Upper lobe of left lung (tissue), 6 donors: Measurements from ENCODE around the gene EXOC3L2. TPM values are rescaled to one million over a fixed set of nuclear protein-coding genes. Genes with fewer than 3 reads are reported as not detected.

ENCODE experiments used
- ATAC-seq, 2 donors: fragments of 200-7000 bp; cut with Tn5 transposase; one replicate each; pipeline ENCODE4 v1.9.1; 2022; ENCODE audit warnings: mild to moderate bottlenecking in 2 of 2, moderate library complexity in 2 of 2; ENCODE audit not compliant: low FRiP score in 2 of 2
- DNase-seq, 2 donors: peaks; one replicate each; pipeline ENCODE4 v3.0.0-alpha.2; 2019 to 2020
- H3K27ac ChIP-seq, 4 donors: fragments of 200-600 bp; sonication (generic); one replicate each; pipeline ENCODE4 v1.5.1; 2016 to 2019
- H3K27me3 ChIP-seq, 4 donors: fragments of 200-600 bp; sonication (generic); one replicate each; pipeline ENCODE4 v1.5.1; 2017 to 2019
- H3K36me3 ChIP-seq, 4 donors: fragments of 200-600 bp; sonication (generic); one replicate each; pipeline ENCODE4 v1.5.1; 2016 to 2019
- H3K4me1 ChIP-seq, 4 donors: fragments of 200-600 bp; sonication (generic); one replicate each; pipeline ENCODE4 v1.5.1; 2018 to 2019
- H3K4me3 ChIP-seq, 4 donors: fragments of 200-600 bp; sonication (generic); one replicate each; pipeline ENCODE4 v1.5.1; 2017 to 2019; ENCODE audit warnings: mild to moderate bottlenecking in 2 of 4, moderate library complexity in 1 of 4
- H3K9me3 ChIP-seq, 4 donors: fragments of 200-600 bp; sonication (generic); one replicate each; pipeline ENCODE4 v1.5.1; 2018 to 2019
- EP300 ChIP-seq, 4 donors: sonication (generic); formaldehyde crosslinking; IDR thresholded peaks; one replicate each; pipeline ENCODE4 v1.5.1; 2017; ENCODE audit warnings: antibody characterized with exemption in 4 of 4, control low read depth in 2 of 4
- POLR2A ChIP-seq, 4 donors: fragments of 450-650 bp; IDR thresholded peaks; one replicate each; pipeline ENCODE4 v1.5.1; 2016 to 2017; ENCODE audit warnings: antibody characterized with exemption in 4 of 4, mild to moderate bottlenecking in 2 of 4
- POLR2AphosphoS5 ChIP-seq, 2 donors: sonication (generic); formaldehyde crosslinking; IDR thresholded peaks; one replicate each; pipeline ENCODE4 v1.5.1; 2017; ENCODE audit warnings: antibody characterized with exemption in 2 of 2
- WGBS, 2 donors: methylation state at CpG; one replicate each; pipeline ENCODE4 v1.1.5; 2017 to 2018; 5-methylcytosine and 5-hydroxymethylcytosine counted together
- total RNA-seq, 6 donors: library from RNA; depleted of rRNA in 4 of 6; stranded (reverse); fragments of >200 nt in 4 of 6; gene quantifications; one replicate each; pipeline versions ENCODE4 v1.1.0 to v1.2.1, GENCODE V29; 2016 to 2021
- TF ChIP-seq, protein P1 (sequence below), 6 experiments: fragments of 450-650 bp in 4 of 6; fragments of 200-600 bp in 2 of 6; sonication (generic) in 2 of 6; IDR thresholded peaks; one replicate each; pipeline ENCODE4 v1.5.1; 2016 to 2019; ENCODE audit warnings: antibody characterized with exemption in 6 of 6
- donor health status: DM: no; HTN: no; CAD: no; lungs with moderate emphysema.
- donor health status: DM: no; HTN: yes; CAD: no; lungs with severe emphysema.

Gene EXOC3L2
- total RNA-seq, 6 donors from 2014 or later = 1.1 to 10.0 (median 2.7) TPM

DNA sequence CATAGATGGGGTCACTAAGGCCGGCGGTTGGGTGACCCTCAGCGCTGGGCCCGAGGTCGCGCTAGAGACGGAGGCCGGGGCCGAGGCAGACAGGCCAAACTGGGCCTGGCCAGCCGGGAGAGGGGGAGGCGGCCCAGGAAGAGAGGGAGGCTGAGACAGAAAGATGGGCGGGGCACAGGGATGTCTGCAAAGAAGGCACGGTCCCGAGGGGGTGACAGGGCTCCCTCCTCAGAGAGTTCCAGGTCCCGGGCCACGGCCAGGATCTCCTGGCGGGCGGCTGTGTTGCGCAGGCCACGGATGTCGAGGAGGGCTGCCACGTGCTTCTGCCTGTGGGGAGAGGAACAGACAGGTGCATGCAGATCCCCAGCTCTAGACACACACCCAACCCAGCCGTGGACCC is 32.2 kb downstream of the EXOC3L2 start:
- WGBS, 2 donors = 82 to 83% methylated on average over 13 to 23 of the region's 23 CpGs
- Histone ChIP-seq H3K9me3 (no peaks in the 10 kb centered on the region), H3K4me3 (no peak overlapping the region), H3K27me3 (peaks cover 0 to 22% (median 8%) of the 10 kb centered on the region in 4 donors), H3K36me3 (no peaks in the 10 kb centered on the region), H3K27ac (peak overlapping the region in 3 of 4 donors; percentile 51 to 72 (median 71)), H3K4me1 (peaks cover 11 to 46% (median 20%) of the 10 kb centered on the region in 4 donors)
- TF ChIP-seq POLR2A (IDR thresholded peaks at IDR 0.05) (no peak), EP300 (IDR thresholded peaks at IDR 0.05) (no peak), POLR2AphosphoS5 (IDR thresholded peaks at IDR 0.05) (no peak)
- TF ChIP-seq, protein P1, sequence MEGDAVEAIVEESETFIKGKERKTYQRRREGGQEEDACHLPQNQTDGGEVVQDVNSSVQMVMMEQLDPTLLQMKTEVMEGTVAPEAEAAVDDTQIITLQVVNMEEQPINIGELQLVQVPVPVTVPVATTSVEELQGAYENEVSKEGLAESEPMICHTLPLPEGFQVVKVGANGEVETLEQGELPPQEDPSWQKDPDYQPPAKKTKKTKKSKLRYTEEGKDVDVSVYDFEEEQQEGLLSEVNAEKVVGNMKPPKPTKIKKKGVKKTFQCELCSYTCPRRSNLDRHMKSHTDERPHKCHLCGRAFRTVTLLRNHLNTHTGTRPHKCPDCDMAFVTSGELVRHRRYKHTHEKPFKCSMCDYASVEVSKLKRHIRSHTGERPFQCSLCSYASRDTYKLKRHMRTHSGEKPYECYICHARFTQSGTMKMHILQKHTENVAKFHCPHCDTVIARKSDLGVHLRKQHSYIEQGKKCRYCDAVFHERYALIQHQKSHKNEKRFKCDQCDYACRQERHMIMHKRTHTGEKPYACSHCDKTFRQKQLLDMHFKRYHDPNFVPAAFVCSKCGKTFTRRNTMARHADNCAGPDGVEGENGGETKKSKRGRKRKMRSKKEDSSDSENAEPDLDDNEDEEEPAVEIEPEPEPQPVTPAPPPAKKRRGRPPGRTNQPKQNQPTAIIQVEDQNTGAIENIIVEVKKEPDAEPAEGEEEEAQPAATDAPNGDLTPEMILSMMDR (IDR thresholded peaks at IDR 0.05) = no peak
- ATAC-seq (no peak), DNase-seq (peak in 1 of 2 donors; percentile 62)

GRCh38 chr19:45211751-45212381 is 33.3 kb downstream of the EXOC3L2 start:
- Histone ChIP-seq H3K36me3 (no peaks in the 10 kb centered on the region), H3K4me3 (no peak overlapping the region), H3K27me3 (peaks cover 0 to 11% (median 4%) of the 10 kb centered on the region in 4 donors), H3K9me3 (no peaks in the 10 kb centered on the region), H3K27ac (peak overlapping the region; percentile 51 to 72 (median 63)), H3K4me1 (peaks cover 11 to 42% (median 20%) of the 10 kb centered on the region in 4 donors)
- WGBS, 2 donors = 11 to 13% methylated on average over 13 to 16 of the region's 17 CpGs
- DNase-seq (peak; percentile 55 to 71), ATAC-seq (peak; percentile 40 to 74)
- TF ChIP-seq EP300 (IDR thresholded peaks at IDR 0.05) = no peak
- peak; percentile 27 to 67 for TF ChIP-seq POLR2AphosphoS5 (IDR thresholded peaks at IDR 0.05)
- no peak for TF ChIP-seq POLR2A (IDR thresholded peaks at IDR 0.05)
- TF ChIP-seq, protein P1 (IDR thresholded peaks at IDR 0.05) = no peak

DNA sequence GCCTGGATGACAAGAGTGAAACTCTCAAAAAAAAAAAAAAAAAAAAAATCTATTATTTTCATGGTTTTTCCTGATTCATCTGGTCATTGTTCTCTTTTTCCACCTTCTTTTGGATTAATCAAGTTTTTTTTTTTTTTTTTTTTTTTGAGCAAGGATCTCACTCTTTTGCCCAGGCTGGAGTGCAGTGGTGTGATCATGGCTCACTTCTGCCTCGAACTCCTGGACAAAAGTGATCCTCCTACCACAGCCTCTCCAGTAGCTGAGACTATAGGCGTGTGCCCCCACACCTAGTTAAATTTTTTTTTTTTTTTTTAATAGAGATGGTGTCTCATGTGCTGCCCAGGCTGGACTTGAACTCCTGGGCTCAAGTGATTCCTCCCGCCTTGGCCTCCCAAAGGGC is 38.9 kb downstream of the EXOC3L2 start:
- no peak for TF ChIP-seq POLR2AphosphoS5 (IDR thresholded peaks at IDR 0.05)
- TF ChIP-seq, protein P1 (IDR thresholded peaks at IDR 0.05) = no peak
- TF ChIP-seq EP300 (IDR thresholded peaks at IDR 0.05) = no peak
- TF ChIP-seq POLR2A (IDR thresholded peaks at IDR 0.05) = no peak
- H3K27me3 ChIP-seq = no peaks in the 10 kb centered on the region
- H3K9me3 ChIP-seq = no peaks in the 10 kb centered on the region
- no peaks in the 10 kb centered on the region for H3K36me3 ChIP-seq
- no peak overlapping the region for H3K4me3 ChIP-seq
- WGBS, 2 donors = 90 to 99% methylated on average over 3 of the region's 3 CpGs
- peaks cover 1 to 8% (median 6%) of the 10 kb centered on the region in 4 donors for H3K4me1 ChIP-seq
- ATAC-seq (no peak), DNase-seq (no peak)
- H3K27ac ChIP-seq = no peak overlapping the region

DNA sequence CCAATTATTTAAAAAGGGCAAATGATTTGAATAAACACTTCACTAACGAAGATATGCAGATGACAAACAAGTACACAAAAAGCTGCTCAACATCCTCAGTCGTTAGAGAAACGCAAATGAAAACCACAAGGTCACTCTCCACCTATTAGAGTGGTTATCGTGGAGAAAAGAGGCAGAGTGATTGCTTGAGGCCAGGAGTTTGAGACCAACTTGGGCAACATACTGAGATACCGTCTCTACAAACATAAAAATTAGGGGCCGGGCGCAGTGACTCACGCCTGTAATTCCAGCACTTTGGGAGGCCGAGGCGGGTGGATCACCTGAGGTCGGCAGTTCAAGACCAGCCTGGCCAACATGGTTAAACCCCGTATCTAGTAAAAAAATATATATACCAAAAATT is 39.4 kb downstream of the EXOC3L2 start:
- ATAC-seq = no peak

More for the DNA sequence above, 39.4 kb downstream of the EXOC3L2 start:
- Histone ChIP-seq H3K4me3 (no peak overlapping the region), H3K36me3 (no peaks in the 10 kb centered on the region), H3K9me3 (no peaks in the 10 kb centered on the region), H3K4me1 (peaks cover 0 to 8% (median 4%) of the 10 kb centered on the region in 4 donors), H3K27me3 (no peaks in the 10 kb centered on the region), H3K27ac (no peak overlapping the region)
- TF ChIP-seq POLR2A (IDR thresholded peaks at IDR 0.05) = no peak
- TF ChIP-seq, protein P1 (IDR thresholded peaks at IDR 0.05) = no peak
- DNase-seq = no peak
- 78 to 80% methylated on average over 12 of the region's 12 CpGs for WGBS, 2 donors
